SK-N-SH treated with all-trans-retinoic acid at 6 μM for 48 hours (cell line): ENCODE measurements around the gene TDRKH.
A peak's percentile ranks its signal among the peaks of the same experiment; 100 is the strongest.

Source experiments
- ATAC-seq: fragments of 200-7000 bp; cut with Tn5 transposase; 3 replicates; pipeline ENCODE4 v1.9.1; 2020; ENCODE audit warnings: mild to moderate bottlenecking, moderate library complexity
- ARNTL ChIP-seq: fragments of 450-650 bp; formaldehyde crosslinking; IDR thresholded peaks from 2 replicates; pipeline ENCODE4 v1.5.0; 2020; ENCODE audit warnings: low read depth, mild to moderate bottlenecking, moderate library complexity, borderline replicate concordance
- BACH2 ChIP-seq: fragments of 250-450 bp; sonication (Bioruptor Pico); IDR thresholded peaks from 2 replicates; pipeline ENCODE4 v1.9.0; 2021; ENCODE audit warnings: mild to moderate bottlenecking, borderline replicate concordance
- ESRRG ChIP-seq: fragments of 250-450 bp; sonication (Bioruptor Pico); IDR thresholded peaks from 2 replicates; pipeline ENCODE4 v1.6.1; 2021; ENCODE audit warnings: mild to moderate bottlenecking
- GLIS3 ChIP-seq: fragments of 250-450 bp; sonication (Bioruptor Pico); IDR thresholded peaks from 2 replicates; pipeline ENCODE4 v1.5.0; 2020; ENCODE audit warnings: mild to moderate bottlenecking, moderate library complexity
- ISL1 ChIP-seq: fragments of 250-450 bp; sonication (Bioruptor Pico); IDR thresholded peaks from 2 replicates; pipeline ENCODE4 v2.1.2; 2022; ENCODE audit warnings: mild to moderate bottlenecking, moderate library complexity
- PATZ1 ChIP-seq: fragments of 250-450 bp; sonication (Bioruptor Pico); IDR thresholded peaks from 2 replicates; pipeline ENCODE4 v1.8.0; 2020; ENCODE audit warnings: mild to moderate bottlenecking, moderate library complexity, borderline replicate concordance
- POU6F1 ChIP-seq: fragments of 250-450 bp; sonication (Bioruptor Pico); IDR thresholded peaks from 2 replicates; pipeline ENCODE4 v1.8.0; 2021; ENCODE audit warnings: low read depth, mild to moderate bottlenecking, moderate library complexity, borderline replicate concordance
- RARB ChIP-seq: fragments of 250-450 bp; sonication (Bioruptor Pico); IDR thresholded peaks from 2 replicates; pipeline ENCODE4 v1.8.0; 2021; ENCODE audit warnings: mild to moderate bottlenecking, moderate library complexity
- SNAI2 ChIP-seq: fragments of 250-450 bp; sonication (Bioruptor Pico); IDR thresholded peaks from 2 replicates; pipeline ENCODE4 v1.5.0; 2020; ENCODE audit warnings: mild to moderate bottlenecking, moderate library complexity
- TCF4 ChIP-seq: fragments of 250-450 bp; sonication (Bioruptor Pico); IDR thresholded peaks from 2 replicates; pipeline ENCODE4 v1.8.0; 2021; ENCODE audit warnings: mild to moderate bottlenecking, moderate library complexity, borderline replicate concordance
- TOX ChIP-seq: fragments of 250-450 bp; sonication (Bioruptor Pico); IDR thresholded peaks from 2 replicates; pipeline ENCODE4 v1.8.0; 2021; ENCODE audit warnings: mild to moderate bottlenecking, moderate library complexity, borderline replicate concordance
- ZFP3 ChIP-seq: fragments of 250-450 bp; sonication (Bioruptor Pico); IDR thresholded peaks from 2 replicates; pipeline ENCODE4 v1.5.0; 2020; ENCODE audit warnings: mild to moderate bottlenecking, moderate library complexity
- ZFP30 ChIP-seq: fragments of 450-650 bp; formaldehyde crosslinking; IDR thresholded peaks from 2 replicates; pipeline ENCODE4 v1.5.0; 2022; ENCODE audit warnings: mild to moderate bottlenecking, moderate library complexity
- ZNF565 ChIP-seq: fragments of 450-650 bp; formaldehyde crosslinking; conservative IDR thresholded peaks from 2 replicates; pipeline ENCODE4 v1.5.0; 2020; ENCODE audit warnings: low read depth, mild to moderate bottlenecking, moderate library complexity
- ZNF70 ChIP-seq: fragments of 450-650 bp; formaldehyde crosslinking; IDR thresholded peaks from 2 replicates; pipeline ENCODE4 v1.5.0; 2020; ENCODE audit warnings: mild to moderate bottlenecking, moderate library complexity
- ZNF8 ChIP-seq: fragments of 450-650 bp; formaldehyde crosslinking; IDR thresholded peaks from 2 replicates; pipeline ENCODE4 v1.5.0; 2020; ENCODE audit warnings: mild to moderate bottlenecking, moderate library complexity
- TF ChIP-seq, protein P1 (sequence below): fragments of 250-450 bp; sonication (Bioruptor Pico); IDR thresholded peaks from 2 replicates; pipeline ENCODE4 v1.5.0; 2020; ENCODE audit warnings: mild to moderate bottlenecking, moderate library complexity
- TF ChIP-seq, protein P2 (sequence below): fragments of 250-450 bp; sonication (Bioruptor Pico); IDR thresholded peaks from 2 replicates; pipeline ENCODE4 v1.5.1; 2020; ENCODE audit warnings: low read depth, mild to moderate bottlenecking, moderate library complexity

Gene TDRKH

GRCh38 chr1:151834239-151834638 lies 43.9 kb upstream of the TDRKH start (continued):
- no peak for TF ChIP-seq BACH2 (CRISPR knock-in tag)
- TF ChIP-seq ESRRG (CRISPR knock-in tag), result no peak
- no peak for TF ChIP-seq POU6F1 (CRISPR knock-in tag)

DNA sequence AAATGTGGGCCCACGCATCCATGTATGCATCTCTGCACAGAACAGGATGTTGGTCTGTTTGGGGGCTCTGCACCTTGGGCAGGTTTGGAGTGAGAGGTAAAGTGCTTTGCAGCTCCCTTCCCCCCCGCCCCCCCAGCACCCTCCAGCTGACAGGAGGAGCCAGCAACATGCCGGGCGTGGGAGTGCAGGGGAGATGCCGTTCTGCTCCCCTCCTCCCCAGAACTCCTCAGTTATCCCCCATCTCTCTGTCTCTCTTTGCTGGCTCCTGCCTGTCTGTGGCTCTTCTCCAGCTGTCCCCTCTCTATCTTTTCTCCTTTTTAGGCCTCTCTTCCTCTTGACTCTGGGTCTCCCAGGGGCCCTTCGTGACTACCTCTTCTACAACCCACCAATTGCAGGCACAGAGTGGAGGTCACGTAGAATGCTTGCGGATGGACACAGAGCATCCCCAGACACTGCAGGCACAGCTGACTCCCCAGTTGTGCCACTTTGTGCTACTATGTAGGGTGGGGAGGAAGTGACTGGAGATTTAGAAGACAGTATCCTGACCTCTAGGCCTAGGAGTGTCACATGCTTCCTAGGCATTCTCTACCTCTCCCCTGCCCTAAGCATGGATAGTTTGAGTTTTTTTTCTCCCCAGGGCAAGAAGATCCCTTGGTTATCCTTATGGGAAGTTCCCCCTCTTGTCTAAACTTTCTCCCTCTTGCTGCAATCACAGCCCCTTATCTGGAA lies 43.0 kb upstream of the TDRKH start:
- no peak for TF ChIP-seq ZFP3 (CRISPR knock-in tag)
- TF ChIP-seq, protein P1, sequence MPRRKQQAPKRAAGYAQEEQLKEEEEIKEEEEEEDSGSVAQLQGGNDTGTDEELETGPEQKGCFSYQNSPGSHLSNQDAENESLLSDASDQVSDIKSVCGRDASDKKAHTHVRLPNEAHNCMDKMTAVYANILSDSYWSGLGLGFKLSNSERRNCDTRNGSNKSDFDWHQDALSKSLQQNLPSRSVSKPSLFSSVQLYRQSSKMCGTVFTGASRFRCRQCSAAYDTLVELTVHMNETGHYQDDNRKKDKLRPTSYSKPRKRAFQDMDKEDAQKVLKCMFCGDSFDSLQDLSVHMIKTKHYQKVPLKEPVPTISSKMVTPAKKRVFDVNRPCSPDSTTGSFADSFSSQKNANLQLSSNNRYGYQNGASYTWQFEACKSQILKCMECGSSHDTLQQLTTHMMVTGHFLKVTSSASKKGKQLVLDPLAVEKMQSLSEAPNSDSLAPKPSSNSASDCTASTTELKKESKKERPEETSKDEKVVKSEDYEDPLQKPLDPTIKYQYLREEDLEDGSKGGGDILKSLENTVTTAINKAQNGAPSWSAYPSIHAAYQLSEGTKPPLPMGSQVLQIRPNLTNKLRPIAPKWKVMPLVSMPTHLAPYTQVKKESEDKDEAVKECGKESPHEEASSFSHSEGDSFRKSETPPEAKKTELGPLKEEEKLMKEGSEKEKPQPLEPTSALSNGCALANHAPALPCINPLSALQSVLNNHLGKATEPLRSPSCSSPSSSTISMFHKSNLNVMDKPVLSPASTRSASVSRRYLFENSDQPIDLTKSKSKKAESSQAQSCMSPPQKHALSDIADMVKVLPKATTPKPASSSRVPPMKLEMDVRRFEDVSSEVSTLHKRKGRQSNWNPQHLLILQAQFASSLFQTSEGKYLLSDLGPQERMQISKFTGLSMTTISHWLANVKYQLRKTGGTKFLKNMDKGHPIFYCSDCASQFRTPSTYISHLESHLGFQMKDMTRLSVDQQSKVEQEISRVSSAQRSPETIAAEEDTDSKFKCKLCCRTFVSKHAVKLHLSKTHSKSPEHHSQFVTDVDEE (CRISPR knock-in tag), result no peak
- no peak for TF ChIP-seq ARNTL
- TF ChIP-seq POU6F1 (CRISPR knock-in tag), result no peak
- TF ChIP-seq GLIS3 (CRISPR knock-in tag), result no peak
- no peak for ATAC-seq

GRCh38 chr1:151832318-151832980 lies 42.1 kb upstream of the TDRKH start:
- no peak for TF ChIP-seq ISL1 (CRISPR knock-in tag)
- no peak for TF ChIP-seq TCF4 (CRISPR knock-in tag)
- no peak for TF ChIP-seq ESRRG (CRISPR knock-in tag)
- TF ChIP-seq ZNF8 (CRISPR knock-in tag), result no peak
- TF ChIP-seq GLIS3 (CRISPR knock-in tag), result no peak
- TF ChIP-seq BACH2 (CRISPR knock-in tag), result no peak
- TF ChIP-seq ZFP3 (CRISPR knock-in tag), result no peak
- TF ChIP-seq ARNTL, result peak; percentile 91; the same call in 1 of the 2 replicates
- ATAC-seq, result peak; percentile 13

- no peak for ATAC-seq
- TF ChIP-seq, protein P2, sequence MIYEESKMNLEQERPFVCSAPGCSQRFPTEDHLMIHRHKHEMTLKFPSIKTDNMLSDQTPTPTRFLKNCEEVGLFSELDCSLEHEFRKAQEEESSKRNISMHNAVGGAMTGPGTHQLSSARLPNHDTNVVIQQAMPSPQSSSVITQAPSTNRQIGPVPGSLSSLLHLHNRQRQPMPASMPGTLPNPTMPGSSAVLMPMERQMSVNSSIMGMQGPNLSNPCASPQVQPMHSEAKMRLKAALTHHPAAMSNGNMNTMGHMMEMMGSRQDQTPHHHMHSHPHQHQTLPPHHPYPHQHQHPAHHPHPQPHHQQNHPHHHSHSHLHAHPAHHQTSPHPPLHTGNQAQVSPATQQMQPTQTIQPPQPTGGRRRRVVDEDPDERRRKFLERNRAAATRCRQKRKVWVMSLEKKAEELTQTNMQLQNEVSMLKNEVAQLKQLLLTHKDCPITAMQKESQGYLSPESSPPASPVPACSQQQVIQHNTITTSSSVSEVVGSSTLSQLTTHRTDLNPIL, result no peak
- TF ChIP-seq, protein P1 (CRISPR knock-in tag), result no peak
- no peak for TF ChIP-seq ZFP30
- TF ChIP-seq ZNF565 (CRISPR knock-in tag), result no peak
- TF ChIP-seq PATZ1 (CRISPR knock-in tag), result no peak
- TF ChIP-seq ZNF70 (CRISPR knock-in tag), result no peak
- TF ChIP-seq BACH2 (CRISPR knock-in tag), result no peak
- no peak for TF ChIP-seq ESRRG (CRISPR knock-in tag)
- no peak for TF ChIP-seq TOX (CRISPR knock-in tag)
- TF ChIP-seq POU6F1 (CRISPR knock-in tag), result no peak
- no peak for TF ChIP-seq ZFP3 (CRISPR knock-in tag)
- no peak for TF ChIP-seq RARB (CRISPR knock-in tag)
- TF ChIP-seq ARNTL, result no peak
- no peak for TF ChIP-seq SNAI2 (CRISPR knock-in tag)
- TF ChIP-seq, all 23 proteins: peak for 0
Observed at GRCh38 chr1:151831605-151832004, 41.3 kb upstream of the TDRKH start, which contains the start of gene RORC. Gene RORC, minus strand, starts transcription at chr1:151831802. Its CDS starts 38 bp downstream, at chr1:151831764.
